Hematopoietic multipotent progenitor cell (in vitro differentiated cells): ENCODE data around the gene APCDD1L. TPM values are rescaled to one million over a fixed set of nuclear protein-coding genes. Genes with fewer than 3 reads are reported as not detected.
"Not testable (repeated sequence)": the region's sequence is repeated elsewhere in the genome, so short reads cannot be mapped to it uniquely, and the experiment has no call there.

Experiments used
- DNase-seq, 3 donors: peaks; one replicate each; pipeline ENCODE4 v3.0.0-alpha.2; 2011 to 2015; ENCODE audit warnings: low read depth in 2 of 3, low spot score in 2 of 3
- total RNA-seq: library from RNA; depleted of rRNA; stranded (reverse); fragments of >200 nt; gene quantifications from one replicate; pipeline ENCODE4 v1.2.3, GENCODE V29; 2012

The APCDD1L gene
- total RNA-seq, 1 donor: under 0.01 TPM

- DNase-seq: no peak
Measured at GRCh38 chr20:58420798-58421496, 94.3 kb downstream of the APCDD1L start.

DNA sequence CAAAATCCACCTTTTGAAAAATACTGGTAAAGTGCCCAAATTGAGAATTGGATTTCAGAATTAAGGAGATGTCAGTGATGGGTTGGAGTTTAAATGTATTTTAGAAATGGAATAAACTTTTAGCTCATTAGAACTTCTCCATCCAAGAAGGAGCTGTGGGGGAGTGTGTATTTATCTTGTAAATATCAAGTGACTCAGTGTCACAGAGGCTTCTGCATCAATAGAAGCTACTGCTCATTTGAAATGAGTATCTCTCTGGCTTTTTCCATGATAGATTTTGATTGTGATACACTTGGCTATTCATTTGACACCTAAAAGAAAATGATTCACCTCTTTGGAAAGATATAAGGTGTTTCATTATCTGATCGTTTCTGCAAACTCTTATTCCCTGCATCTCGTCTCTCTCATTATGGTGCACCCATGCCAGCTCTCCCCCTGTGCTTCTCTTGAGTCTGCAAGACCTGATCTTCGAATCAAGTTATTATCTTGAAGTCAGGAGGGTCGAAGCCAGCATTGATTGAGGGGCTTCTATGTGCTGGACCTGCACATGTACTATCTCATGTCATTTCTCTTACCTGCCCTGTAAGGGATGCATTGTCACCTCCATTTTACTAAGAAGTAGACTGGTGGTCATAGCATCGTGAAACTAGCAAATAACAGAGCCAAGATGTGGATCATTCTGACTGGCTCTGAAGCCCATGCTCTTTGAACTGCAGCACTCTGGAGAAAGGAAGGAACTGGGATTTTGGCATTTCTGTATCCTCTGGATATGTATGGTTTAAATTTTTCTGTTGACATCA, 96.0 kb downstream of the APCDD1L start:
- no peak for DNase-seq

DNA sequence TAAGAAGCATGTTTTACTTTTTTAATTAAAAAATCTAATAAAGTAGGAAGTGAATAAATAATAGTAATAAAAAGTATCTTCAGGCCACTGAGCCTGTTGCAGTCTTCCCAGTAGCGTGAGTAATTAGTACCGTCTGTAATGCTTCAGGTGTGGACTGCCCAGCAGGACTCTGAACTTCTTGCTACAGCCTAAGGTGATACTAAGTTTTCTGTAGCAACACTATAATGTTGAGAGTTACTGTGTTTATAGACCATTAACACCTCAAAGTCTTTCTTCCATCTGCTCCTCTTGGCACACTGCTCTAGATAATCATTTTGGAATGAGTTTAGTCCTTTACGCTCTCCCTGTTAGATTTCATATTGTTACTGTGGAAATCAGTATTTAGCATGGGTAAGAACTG, 97.8 kb downstream of the APCDD1L start:
- no peak for DNase-seq

DNA sequence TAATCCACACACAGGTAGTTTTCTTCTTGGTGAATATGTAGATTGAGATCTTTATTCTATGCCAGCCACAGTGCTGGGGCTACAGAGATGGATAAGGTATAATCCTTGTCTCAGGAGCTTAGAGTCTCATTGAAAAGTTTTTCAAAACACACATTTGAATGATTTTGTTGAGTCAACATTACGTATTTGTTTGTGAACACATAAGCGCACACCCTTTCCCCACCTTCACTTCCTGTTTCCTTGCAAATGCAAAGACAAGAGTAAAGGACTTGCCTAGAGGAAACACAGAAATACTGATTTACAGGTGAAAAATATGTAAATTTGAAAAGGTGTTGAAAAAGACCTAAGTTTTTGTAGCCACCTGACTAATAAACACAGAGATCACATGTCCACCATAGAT, 98.4 kb downstream of the APCDD1L start:
- DNase-seq: no peak

DNA sequence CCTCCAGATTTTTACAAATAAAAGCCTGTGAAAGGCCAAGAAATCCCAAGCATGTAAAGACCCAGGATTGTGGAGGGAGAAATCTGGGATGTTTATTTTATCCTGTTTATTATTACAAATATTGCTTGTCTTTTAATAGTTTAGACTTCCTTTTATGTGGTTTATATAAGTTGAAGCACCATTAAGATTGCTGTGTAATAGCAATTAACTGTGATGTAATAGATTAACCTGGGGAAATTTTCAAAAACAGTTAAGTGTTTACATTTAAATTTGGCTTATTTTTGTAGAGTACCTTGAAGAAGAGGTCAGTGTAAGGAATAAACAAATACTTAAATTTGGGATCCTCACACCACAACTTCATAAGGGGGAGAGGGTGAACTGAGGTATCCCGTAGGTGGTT, 99.1 kb downstream of the APCDD1L start:
- DNase-seq: no peak

- DNase-seq: not testable (repeated sequence)
Measured at GRCh38 chr20:58414786-58415185, 100.4 kb downstream of the APCDD1L start.

GRCh38 chr20:58414216-58414615, 101.0 kb downstream of the APCDD1L start:
- not testable (repeated sequence) for DNase-seq

Other genes starting within 250 kb of the APCDD1L start
- gene RAB22A, start 205.7 kb downstream of the APCDD1L start, total RNA-seq: 7.8 TPM
- 3.8 TPM for gene VAPB, start 126.2 kb downstream of the APCDD1L start, total RNA-seq
- gene STX16, start 135.9 kb upstream of the APCDD1L start, total RNA-seq: 52.8 TPM
- gene NPEPL1, start 177.4 kb upstream of the APCDD1L start, total RNA-seq: 23.4 TPM